ENCODE results near the gene LGI4.
A peak's percentile ranks its signal among the peaks of the same experiment; 100 is the strongest.

LGI4 gene

GRCh38 chr19:35161434-35161743 lies 26.5 kb upstream of the LGI4 start:
- H3K4me3 ChIP-seq (ENCODE audit: low read depth, low read length), result no peak overlapping the region
- POLR2A ChIA-PET, result no interaction called here
- DNase-seq (ENCODE audit: low read depth, low spot score), result no peak
- CTCF ChIA-PET, result interaction anchor here (1.1 to 3.4 kb wide), 3 partner anchors 8 to 19 kb away, joined by 3 to 13 read pairs (median 4); partner anchors contain the start of genes FXYD5 and FXYD7
- no peak for TF ChIP-seq CTCF (IDR thresholded peaks at IDR 0.05; ENCODE audit: insufficient read depth, low read length, missing control alignments)

- no peak for DNase-seq (ENCODE audit: low read depth, low spot score)
- CTCF ChIA-PET, result interaction anchor here (1.1 to 1.3 kb wide), 3 partner anchors 9 to 19 kb away, joined by 3 to 4 read pairs (median 4); partner anchors contain the start of gene FXYD7
- POLR2A ChIA-PET, result interaction anchor here (1.3 kb wide), 1 partner anchor 8 kb away, joined by 5 read pairs; no protein-coding TSS in a partner anchor
Measured at GRCh38 chr19:35160629-35161433, 26.0 kb upstream of the LGI4 start.

GRCh38 chr19:35159606-35160005 lies 24.7 kb upstream of the LGI4 start:
- no peak overlapping the region for H3K4me3 ChIP-seq (ENCODE audit: low read depth, low read length)
- no peak for DNase-seq (ENCODE audit: low read depth, low spot score)
- ChIA-PET CTCF (interaction anchor here (0.8 to 1.6 kb wide), 3 partner anchors 9 to 18 kb away, joined by 3 to 4 read pairs (median 4); no protein-coding TSS in a partner anchor), POLR2A (interaction anchor here (1.3 kb wide), 1 partner anchor 9 kb away, joined by 5 read pairs; no protein-coding TSS in a partner anchor)
- no peak for TF ChIP-seq CTCF (IDR thresholded peaks at IDR 0.05; ENCODE audit: insufficient read depth, low read length, missing control alignments)

More at GRCh38 chr19:35160629-35161433, 26.0 kb upstream of the LGI4 start:
- no peak for TF ChIP-seq CTCF (IDR thresholded peaks at IDR 0.05; ENCODE audit: insufficient read depth, low read length, missing control alignments)
- no peak overlapping the region for H3K4me3 ChIP-seq (ENCODE audit: low read depth, low read length)

- no peak for DNase-seq (ENCODE audit: low read depth, low spot score)
- no peak overlapping the region for H3K4me3 ChIP-seq (ENCODE audit: low read depth, low read length)
- ChIA-PET POLR2A (no interaction called here), CTCF (interaction anchor here (1.3 kb wide), 1 partner anchor 91 kb away, joined by 3 read pairs; no protein-coding TSS in a partner anchor)
- no peak for TF ChIP-seq CTCF (IDR thresholded peaks at IDR 0.05; ENCODE audit: insufficient read depth, low read length, missing control alignments)
Measured at GRCh38 chr19:35157431-35157830, 22.6 kb upstream of the LGI4 start.

GRCh38 chr19:35156673-35157014 lies 21.8 kb upstream of the LGI4 start:
- ChIA-PET POLR2A (interaction anchor here (0.6 kb wide), 1 partner anchor 446 kb away, joined by 3 read pairs; no protein-coding TSS in a partner anchor), CTCF (interaction anchor here (0.6 to 6.5 kb wide), 2 partner anchors 8 to 14 kb away, joined by 3 to 104 read pairs; partner anchors contain the start of gene FXYD7)
- DNase-seq (ENCODE audit: low read depth, low spot score), result no peak
- H3K4me3 ChIP-seq (ENCODE audit: low read depth, low read length), result no peak overlapping the region
- TF ChIP-seq CTCF (IDR thresholded peaks at IDR 0.05; ENCODE audit: insufficient read depth, low read length, missing control alignments), result no peak

- no peak for DNase-seq (ENCODE audit: low read depth, low spot score)
- TF ChIP-seq CTCF (IDR thresholded peaks at IDR 0.05; ENCODE audit: insufficient read depth, low read length, missing control alignments), result no peak
- CTCF ChIA-PET, result interaction anchor here (0.7 to 6.5 kb wide), 2 partner anchors 13 to 63 kb away, joined by 3 to 104 read pairs; partner anchors contain the start of gene FXYD7
- H3K4me3 ChIP-seq (ENCODE audit: low read depth, low read length), result peak overlapping the region; percentile 89
- POLR2A ChIA-PET, result no interaction called here
Measured at GRCh38 chr19:35155981-35156672, 21.3 kb upstream of the LGI4 start.

All from AG04449 (cell line).